K562 (cell line): ENCODE data around the gene ZNF189.

ENCODE experiments used
- SPI1 ChIP-seq: IDR thresholded peaks from 2 replicates; pipeline ENCODE4 v1.6.1; 2011; ENCODE audit warnings: low read depth, low read length, control low read depth, borderline replicate concordance
- SREBF2 ChIP-seq: sonication (generic); formaldehyde crosslinking; IDR thresholded peaks from 2 replicates; pipeline ENCODE4 v1.4.0; 2020; ENCODE audit warnings: mild to moderate bottlenecking, missing genetic modification reagents
- ZNF347 ChIP-seq: fragments of 450-650 bp; formaldehyde crosslinking; IDR thresholded peaks from 2 replicates; pipeline ENCODE4 v1.4.0; 2020; ENCODE audit warnings: low read depth, mild to moderate bottlenecking, moderate library complexity
- TF ChIP-seq, protein P1 (sequence below): fragments of 250-450 bp; sonication (Bioruptor Pico); IDR thresholded peaks from 2 replicates; pipeline ENCODE4 v1.8.0; 2021; ENCODE audit warnings: moderate library complexity, mild to moderate bottlenecking, inconsistent platforms

DNA sequence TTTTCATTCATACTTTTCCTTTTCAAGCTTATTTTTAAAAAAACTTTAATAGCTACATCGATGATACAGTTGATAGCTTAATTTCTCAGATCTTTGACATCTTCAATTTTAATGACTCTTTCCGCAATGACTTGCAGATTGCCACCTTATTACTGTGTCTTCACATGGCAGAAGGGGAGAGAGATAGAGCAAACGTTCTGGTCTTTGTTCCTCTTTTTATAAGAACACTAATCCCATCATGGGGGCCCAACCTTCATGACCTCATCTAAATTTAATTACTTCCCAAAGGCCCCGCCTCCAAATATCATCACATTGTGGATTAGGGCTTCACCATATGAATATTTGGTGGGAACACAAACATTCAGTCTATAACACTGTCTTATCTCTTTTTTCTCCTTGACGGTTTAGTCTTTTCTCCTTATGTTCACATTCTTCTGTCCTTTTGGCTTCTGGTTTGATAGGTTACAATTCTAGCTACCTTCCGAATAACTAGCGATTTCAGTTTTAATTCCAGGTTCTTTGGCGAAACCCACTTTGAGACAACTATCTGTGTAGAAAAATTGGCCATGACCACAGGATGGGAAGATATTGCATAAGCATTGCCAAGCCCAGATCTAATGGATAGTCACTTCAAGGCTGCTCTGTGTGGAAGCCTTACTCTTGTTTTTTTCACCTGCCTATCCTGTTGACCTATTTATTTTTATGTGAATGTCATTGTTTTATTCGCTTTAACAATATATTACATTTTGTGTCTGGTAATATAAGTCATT lies 5.0 kb downstream of the ZNF189 start:
- TF ChIP-seq SREBF2 (CRISPR knock-in tag) (no peak), SPI1 (no peak), ZNF347 (CRISPR knock-in tag) (no peak)
- TF ChIP-seq, protein P1, sequence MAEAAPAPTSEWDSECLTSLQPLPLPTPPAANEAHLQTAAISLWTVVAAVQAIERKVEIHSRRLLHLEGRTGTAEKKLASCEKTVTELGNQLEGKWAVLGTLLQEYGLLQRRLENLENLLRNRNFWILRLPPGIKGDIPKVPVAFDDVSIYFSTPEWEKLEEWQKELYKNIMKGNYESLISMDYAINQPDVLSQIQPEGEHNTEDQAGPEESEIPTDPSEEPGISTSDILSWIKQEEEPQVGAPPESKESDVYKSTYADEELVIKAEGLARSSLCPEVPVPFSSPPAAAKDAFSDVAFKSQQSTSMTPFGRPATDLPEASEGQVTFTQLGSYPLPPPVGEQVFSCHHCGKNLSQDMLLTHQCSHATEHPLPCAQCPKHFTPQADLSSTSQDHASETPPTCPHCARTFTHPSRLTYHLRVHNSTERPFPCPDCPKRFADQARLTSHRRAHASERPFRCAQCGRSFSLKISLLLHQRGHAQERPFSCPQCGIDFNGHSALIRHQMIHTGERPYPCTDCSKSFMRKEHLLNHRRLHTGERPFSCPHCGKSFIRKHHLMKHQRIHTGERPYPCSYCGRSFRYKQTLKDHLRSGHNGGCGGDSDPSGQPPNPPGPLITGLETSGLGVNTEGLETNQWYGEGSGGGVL (CRISPR knock-in tag): no peak
